IPS-11a (cell line): ENCODE measurements around the gene FOXA3.

Experiments used
- H3K4me3 ChIP-seq: one replicate; pipeline ENCODE4 v1.5.1; 2013; ENCODE audit warnings: low read depth, low read length, control low read depth

The FOXA3 gene

GRCh38 chr19:45917421-45918091 is 53.4 kb downstream of the FOXA3 start:
- no peak overlapping the region for H3K4me3 ChIP-seq

- no peak overlapping the region for H3K4me3 ChIP-seq
Observed at GRCh38 chr19:45918721-45919120, 54.6 kb downstream of the FOXA3 start.

DNA sequence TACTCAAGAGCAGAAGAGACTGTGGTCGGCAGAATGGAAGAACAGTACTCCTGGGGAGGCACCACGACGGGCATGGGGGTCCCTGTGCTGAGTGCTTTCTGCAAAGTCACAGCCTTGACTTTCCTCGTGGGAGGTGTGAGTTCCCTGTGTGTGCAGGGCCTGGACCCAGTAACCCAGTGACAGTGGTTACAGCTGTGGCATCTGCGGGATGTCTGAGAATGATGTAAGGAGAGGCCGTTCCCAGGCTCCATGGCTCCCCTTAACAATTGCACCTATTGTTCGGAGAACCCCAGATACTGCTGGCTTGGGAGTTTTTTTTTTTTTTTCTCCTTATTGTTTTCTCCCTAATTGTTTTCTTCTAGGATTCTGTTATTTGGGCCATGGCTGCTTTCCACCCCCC is 55.6 kb downstream of the FOXA3 start:
- no peak overlapping the region for H3K4me3 ChIP-seq

DNA sequence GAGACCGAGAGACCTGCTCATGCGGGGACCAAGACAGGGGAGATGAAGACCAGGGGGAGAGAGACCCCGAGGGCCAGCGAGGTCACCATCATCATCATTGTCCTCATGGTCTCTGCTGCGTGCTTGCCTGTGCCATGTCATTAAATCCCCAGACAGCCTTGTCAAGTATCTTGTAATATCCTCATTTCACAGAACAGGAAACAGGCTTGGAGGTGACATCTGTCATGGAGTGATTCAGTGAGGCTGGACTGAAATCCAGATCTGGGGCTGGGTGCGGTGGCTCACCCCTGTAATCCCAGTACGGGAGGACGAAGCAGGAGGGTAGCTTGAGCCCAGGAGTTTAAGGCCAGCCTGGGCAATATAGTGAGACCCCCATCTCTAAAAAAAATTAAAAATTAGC is 56.3 kb downstream of the FOXA3 start:
- no peak overlapping the region for H3K4me3 ChIP-seq

DNA sequence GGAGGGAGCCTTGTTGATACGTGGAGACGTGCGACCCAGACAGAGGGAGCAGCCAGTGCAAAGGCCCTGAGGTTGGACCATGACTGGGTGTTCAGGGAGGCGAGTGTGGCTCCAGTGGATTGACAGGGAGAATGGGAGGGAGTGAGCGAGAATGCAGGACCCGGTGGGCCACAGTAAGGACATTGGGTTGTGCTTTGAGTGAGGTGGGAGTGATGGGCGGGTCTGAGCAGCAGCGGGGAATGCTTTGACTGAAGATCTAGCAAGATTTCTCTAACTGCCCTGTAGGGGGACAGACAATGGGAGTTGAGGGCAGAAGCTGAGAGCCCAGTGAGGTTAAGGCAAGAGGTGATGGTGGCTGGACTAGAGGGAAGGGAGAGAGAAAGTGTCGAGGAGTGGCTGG is 58.2 kb downstream of the FOXA3 start:
- no peak overlapping the region for H3K4me3 ChIP-seq
